Ovary (tissue), 9 donors: ENCODE data around the gene NSMCE1. TPM values are rescaled to one million over a fixed set of nuclear protein-coding genes. Genes with fewer than 3 reads are reported as not detected.

ENCODE experiments used
- DNase-seq, 5 donors: peaks; one replicate each; pipeline ENCODE4 v3.0.0-alpha.2; 2019 to 2020
- H3K27ac ChIP-seq, 2 donors: fragments of 200-600 bp; one replicate each; pipeline versions ENCODE4 v1.5.1 to v1.8.0; 2019 to 2022
- H3K27me3 ChIP-seq: fragments of 200-600 bp; one replicate; pipeline ENCODE4 v1.8.0; 2022
- H3K36me3 ChIP-seq: fragments of 200-600 bp; sonication (generic); one replicate; pipeline ENCODE4 v1.5.1; 2019
- H3K4me1 ChIP-seq: one replicate; pipeline ENCODE4 v1.8.1; 2013; ENCODE audit warnings: mild to moderate bottlenecking, moderate library complexity; ENCODE audit not compliant: insufficient read depth
- H3K4me3 ChIP-seq: fragments of 200-600 bp; sonication (generic); one replicate; pipeline ENCODE4 v1.5.1; 2017
- H3K9me3 ChIP-seq, 2 donors: fragments of 200-600 bp in 1 of 2; sonication (generic) in 1 of 2; one replicate each; pipeline versions ENCODE4 v1.5.1 to v1.8.1; 2013 to 2019; ENCODE audit warnings: mild to moderate bottlenecking in 1 of 2, moderate library complexity in 1 of 2
- CTCF ChIP-seq, 3 donors: fragments of 450-650 bp in 2 of 3; fragments of 200-600 bp in 1 of 3; IDR thresholded peaks; one replicate each; pipeline versions ENCODE4 v1.5.1 to v1.8.0; 2016 to 2022; ENCODE audit warnings: antibody characterized with exemption in 3 of 3, mild to moderate bottlenecking in 1 of 3
- EP300 ChIP-seq: sonication (generic); formaldehyde crosslinking; IDR thresholded peaks from one replicate; pipeline ENCODE4 v1.6.1; 2017; ENCODE audit warnings: antibody characterized with exemption
- POLR2A ChIP-seq: fragments of 450-650 bp; IDR thresholded peaks from one replicate; pipeline ENCODE4 v1.6.1; 2017; ENCODE audit warnings: antibody characterized with exemption, mild to moderate bottlenecking, moderate library complexity
- WGBS, 3 donors: extraction: QIAGEN DNeasy Blood & Tissue Kit in 1 of 3; methylation state at CpG; one replicate each; pipeline versions ENCODE4 v1.1.5 to v1.1.7; 2013 to 2017; 5-methylcytosine and 5-hydroxymethylcytosine counted together
- intact Hi-C, 4 donors: fragments of 100-400 bp; cut with DNase I; formaldehyde crosslinking; loops; one replicate each; pipeline versions ENCODE4 v1.11.0 to v1.15.1; 2022 to 2023
- polyA plus RNA-seq, 2 donors: library from polyadenylated mRNA; stranded (reverse); fragments of 200-250 nt in 1 of 2; fragments of 350-450 nt in 1 of 2; fragmentation: Illumina TruSeq in 1 of 2; extraction: RNeasy Lipid Tissue Mini Kit (QIAGEN cat#74804) in 1 of 2; gene quantifications; one replicate each; pipeline ENCODE4 v1.2.3, GENCODE V29; 2013 to 2014
- total RNA-seq, 7 donors: library from RNA; depleted of rRNA in 2 of 7; stranded (reverse); fragments of >200 nt in 2 of 7; fragmentation: NEBNext Ultra II Directional in 3 of 7; extraction: Animal tissue kit (Norgen Biotek cat#: 25700) in 3 of 7; gene quantifications; one replicate each; pipeline versions ENCODE4 v1.1.0 to v1.2.4, GENCODE V29; 2016 to 2023
- donor health status: DM: no; HTN: no; CAD: no; lungs with moderate emphysema.
- donor health status: DM: no; HTN: no; CAD: no.
- donor health status: Bipolar disorder and iron deficiency.
- donor health status: DM: yes; HTN: yes; CAD: no.
- donor health status: DM: no; HTN: no; CAD: no.
- donor health status: DM: yes; HTN: yes; CAD: no.

Gene NSMCE1
- total and polyA plus RNA-seq, 9 donors = 19.8 to 68.4 (median 51.2) TPM

- Histone ChIP-seq H3K4me1 (no peaks in the 10 kb centered on the region), H3K36me3 (no peaks in the 10 kb centered on the region), H3K4me3 (no peak overlapping the region), H3K27ac (no peak overlapping the region), H3K9me3 (no peaks in the 10 kb centered on the region), H3K27me3 (no peaks in the 10 kb centered on the region)
- no peak for DNase-seq
- intact Hi-C loops = no loop called here
- TF ChIP-seq EP300 (no peak), POLR2A (no peak), CTCF (IDR thresholded peaks at IDR 0.05) (no peak)
- 88 to 92% (median 90%) methylated on average over 10 of the region's 10 CpGs for WGBS, 3 donors
Observed at GRCh38 chr16:27211026-27211425, 57.5 kb downstream of the NSMCE1 start.

DNA sequence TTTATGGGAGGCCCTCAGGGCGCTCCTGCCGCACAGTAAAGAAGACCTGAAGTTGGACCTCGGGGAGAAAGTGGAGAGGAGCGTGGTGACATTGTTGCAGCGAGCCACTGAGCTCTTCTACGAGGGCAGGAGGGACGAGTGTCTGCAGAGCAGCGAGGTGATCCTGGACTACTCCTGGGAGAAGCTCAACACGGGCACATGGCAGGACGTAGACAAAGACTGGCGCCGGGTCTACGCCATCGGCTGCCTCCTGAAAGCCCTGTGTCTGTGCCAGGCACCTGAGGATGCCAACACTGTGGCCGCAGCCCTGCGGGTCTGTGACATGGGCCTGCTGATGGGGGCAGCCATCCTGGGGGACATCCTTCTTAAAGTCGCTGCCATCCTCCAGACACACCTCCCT lies 58.4 kb downstream of the NSMCE1 start:
- 92 to 93% (median 92%) methylated on average over 17 of the region's 17 CpGs for WGBS, 3 donors
- Histone ChIP-seq H3K9me3 (no peaks in the 10 kb centered on the region), H3K27ac (no peak overlapping the region), H3K27me3 (no peaks in the 10 kb centered on the region), H3K36me3 (no peaks in the 10 kb centered on the region), H3K4me3 (no peak overlapping the region), H3K4me1 (peaks cover 2% of the 10 kb centered on the region)
- DNase-seq = no peak
- intact Hi-C loops = no loop called here
- TF ChIP-seq POLR2A = no peak
- TF ChIP-seq EP300 = no peak
- no peak for TF ChIP-seq CTCF (IDR thresholded peaks at IDR 0.05)

- WGBS, 3 donors = 86 to 87% (median 86%) methylated on average over 8 of the region's 8 CpGs
- DNase-seq = no peak
- no peak for TF ChIP-seq EP300
- no peak for TF ChIP-seq CTCF (IDR thresholded peaks at IDR 0.05)
- TF ChIP-seq POLR2A = no peak
- Histone ChIP-seq H3K4me1 (peaks cover 4% of the 10 kb centered on the region), H3K27ac (no peak overlapping the region), H3K36me3 (no peaks in the 10 kb centered on the region), H3K4me3 (no peak overlapping the region), H3K27me3 (no peaks in the 10 kb centered on the region), H3K9me3 (no peaks in the 10 kb centered on the region)
- intact Hi-C loops = no loop called here
Observed at GRCh38 chr16:27209591-27209990, 59.0 kb downstream of the NSMCE1 start.

DNA sequence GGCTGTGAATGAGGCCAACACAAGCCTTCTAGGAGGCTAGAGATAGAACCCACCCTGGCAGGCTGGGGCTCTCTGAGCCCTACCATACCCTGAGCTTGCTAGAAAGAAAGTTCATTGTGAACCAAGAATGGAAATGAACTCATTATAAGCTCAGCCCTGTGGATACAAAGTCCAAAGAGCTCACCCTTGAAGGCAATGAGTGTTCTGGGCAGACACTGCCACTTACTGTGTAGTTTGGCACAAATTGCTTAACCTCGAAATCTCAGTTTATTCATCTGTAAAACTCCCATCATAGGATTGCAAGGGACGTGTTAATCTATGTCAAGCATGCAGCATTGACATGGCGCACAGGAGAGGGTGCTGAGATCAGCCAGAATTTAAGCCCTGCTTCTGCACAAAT lies 59.8 kb downstream of the NSMCE1 start:
- Histone ChIP-seq H3K27me3 (no peaks in the 10 kb centered on the region), H3K27ac (no peak overlapping the region), H3K36me3 (no peaks in the 10 kb centered on the region), H3K9me3 (no peaks in the 10 kb centered on the region), H3K4me1 (peaks cover 6% of the 10 kb centered on the region), H3K4me3 (no peak overlapping the region)
- TF ChIP-seq CTCF (IDR thresholded peaks at IDR 0.05) = no peak
- no peak for TF ChIP-seq EP300
- no peak for TF ChIP-seq POLR2A
- DNase-seq = no peak
- intact Hi-C loops = no loop called here
- 95 to 97% (median 95%) methylated on average over 3 of the region's 3 CpGs for WGBS, 3 donors
